Measurements from ENCODE around the gene RCOR2.

The RCOR2 gene

DNA sequence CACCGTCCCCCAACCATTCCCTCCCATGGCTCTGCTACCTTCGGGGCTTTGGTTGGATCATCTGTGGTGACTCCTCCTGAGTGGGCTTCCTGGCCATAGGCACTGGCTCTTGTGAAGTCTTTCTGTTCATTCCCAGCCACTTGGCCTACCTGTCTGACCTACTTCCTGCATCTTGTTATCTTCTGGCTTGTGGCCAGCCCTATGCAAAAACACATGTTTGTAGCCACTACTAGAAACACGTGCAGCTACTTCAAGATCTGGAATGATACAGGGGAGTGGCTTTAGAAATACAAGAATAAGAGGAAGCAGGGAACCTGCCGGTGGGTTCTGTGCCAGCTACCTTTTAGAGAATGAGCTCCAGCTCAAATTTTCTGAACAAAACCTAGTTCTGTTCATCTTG is 20.9 kb downstream of the RCOR2 start:
- H2BK120ac ChIP-seq (ENCODE audit: low read depth, low read length) = no peak overlapping the region
- H3K27me3 ChIP-seq (ENCODE audit: control insufficient read depth in 1 of 2, insufficient read depth in 1 of 2, low read length in 2 of 2) = no peaks in the 10 kb centered on the region

DNA sequence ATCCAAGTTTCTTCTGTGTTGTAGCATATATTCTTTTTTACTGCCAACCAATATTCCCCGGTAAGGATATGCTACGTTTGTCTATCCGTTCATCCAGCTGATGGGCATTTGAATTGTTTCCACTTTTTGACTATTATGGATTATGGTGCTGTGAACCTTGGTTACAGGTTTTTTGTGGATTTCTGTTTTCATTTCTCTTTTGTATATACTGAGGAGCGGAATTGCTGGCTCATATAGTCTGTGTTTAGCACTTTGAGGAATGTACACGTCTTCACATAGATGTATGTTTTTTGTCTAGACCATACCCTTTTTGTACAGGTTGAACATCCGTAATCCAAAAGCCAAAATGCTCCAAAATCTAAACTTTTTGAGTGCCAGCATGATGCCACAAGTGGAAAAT is 23.6 kb downstream of the RCOR2 start:
- Histone ChIP-seq H3K79me1 (replicated peaks; ENCODE audit: low read length, poor library complexity, severe bottlenecking) (peaks cover 51% of the 10 kb centered on the region), H2BK5ac (ENCODE audit: low read depth, low read length, poor library complexity, severe bottlenecking) (no peak overlapping the region), H3K9ac (ENCODE audit: low read length) (no peak overlapping the region), H3K18ac (ENCODE audit: low read depth in 1 of 2, low read length in 2 of 2) (no peak overlapping the region), H3K36me3 (ENCODE audit: control insufficient read depth in 1 of 2, insufficient read depth in 2 of 2, low read depth in 1 of 2, low read length in 2 of 2) (peaks cover 41 to 47% of the 10 kb centered on the region in 2 experiments), H3K9me3 (ENCODE audit: control insufficient read depth, low read length) (no peaks in the 10 kb centered on the region), H3K4ac (ENCODE audit: low read depth in 1 of 2, low read length in 2 of 2) (no peak overlapping the region), H4K8ac (ENCODE audit: low read length) (no peak overlapping the region), H2AK5ac (ENCODE audit: low read length, severe bottlenecking) (no peak overlapping the region), H3K27me3 (ENCODE audit: control insufficient read depth in 1 of 2, insufficient read depth in 1 of 2, low read length in 2 of 2) (no peaks in the 10 kb centered on the region), H3K4me3 (ENCODE audit: insufficient read depth in 1 of 2, low read depth in 1 of 2, low read length in 2 of 2) (no peak overlapping the region), H3K27ac (ENCODE audit: low read length, poor library complexity, severe bottlenecking) (no peak overlapping the region), H3K4me2 (ENCODE audit: low read length, poor library complexity, severe bottlenecking) (no peak overlapping the region), H2BK15ac (ENCODE audit: low read depth, poor library complexity, severe bottlenecking) (no peak overlapping the region), H2BK120ac (ENCODE audit: low read depth, low read length) (no peak overlapping the region), H3K14ac (ENCODE audit: low read length in 2 of 2) (no peak overlapping the region), H2AFZ (ENCODE audit: low read depth, low read length) (no peak overlapping the region), H4K91ac (ENCODE audit: low read length) (no peak overlapping the region), H2BK12ac (ENCODE audit: low read length in 2 of 2) (no peak overlapping the region), H3K23ac (ENCODE audit: low read length in 2 of 2) (no peak overlapping the region), H3K4me1 (ENCODE audit: control insufficient read depth, insufficient read depth, low read depth, low read length) (peaks cover 6% of the 10 kb centered on the region)
- 96% methylated on average over 6 of the region's 6 CpGs for WGBS
- DNase-seq = no peak

More for the DNA sequence above, 20.9 kb downstream of the RCOR2 start:
- H2AFZ ChIP-seq (ENCODE audit: low read depth, low read length) = no peak overlapping the region
- no peak for DNase-seq
- H3K79me1 ChIP-seq (replicated peaks; ENCODE audit: low read length, poor library complexity, severe bottlenecking) = peaks cover 58% of the 10 kb centered on the region
- WGBS = 97% methylated on average over 4 of the region's 4 CpGs
- H3K14ac ChIP-seq (ENCODE audit: low read length in 2 of 2) = no peak overlapping the region
- no peak overlapping the region for H3K23ac ChIP-seq (ENCODE audit: low read length in 2 of 2)
- no peak overlapping the region for H3K9ac ChIP-seq (ENCODE audit: low read length)
- no peak overlapping the region for H3K18ac ChIP-seq (ENCODE audit: low read depth in 1 of 2, low read length in 2 of 2)
- H2BK15ac ChIP-seq (ENCODE audit: low read depth, poor library complexity, severe bottlenecking) = no peak overlapping the region
- H3K4ac ChIP-seq (ENCODE audit: low read depth in 1 of 2, low read length in 2 of 2) = no peak overlapping the region
- H3K4me2 ChIP-seq (ENCODE audit: low read length, poor library complexity, severe bottlenecking) = no peak overlapping the region
- H3K4me3 ChIP-seq (ENCODE audit: insufficient read depth in 1 of 2, low read depth in 1 of 2, low read length in 2 of 2) = no peak overlapping the region
- no peaks in the 10 kb centered on the region for H3K4me1 ChIP-seq (ENCODE audit: control insufficient read depth, insufficient read depth, low read depth, low read length)
- no peak overlapping the region for H2BK12ac ChIP-seq (ENCODE audit: low read length in 2 of 2)
- H3K9me3 ChIP-seq (ENCODE audit: control insufficient read depth, low read length) = no peaks in the 10 kb centered on the region
- H2BK5ac ChIP-seq (ENCODE audit: low read depth, low read length, poor library complexity, severe bottlenecking) = no peak overlapping the region
- H4K91ac ChIP-seq (ENCODE audit: low read length) = no peak overlapping the region
- H2AK5ac ChIP-seq (ENCODE audit: low read length, severe bottlenecking) = no peak overlapping the region
- no peak overlapping the region for H4K8ac ChIP-seq (ENCODE audit: low read length)
- no peak overlapping the region for H3K27ac ChIP-seq (ENCODE audit: low read length, poor library complexity, severe bottlenecking)
- H3K36me3 ChIP-seq (ENCODE audit: control insufficient read depth in 1 of 2, insufficient read depth in 2 of 2, low read depth in 1 of 2, low read length in 2 of 2) = peaks cover 64 to 68% of the 10 kb centered on the region in 2 experiments

DNA sequence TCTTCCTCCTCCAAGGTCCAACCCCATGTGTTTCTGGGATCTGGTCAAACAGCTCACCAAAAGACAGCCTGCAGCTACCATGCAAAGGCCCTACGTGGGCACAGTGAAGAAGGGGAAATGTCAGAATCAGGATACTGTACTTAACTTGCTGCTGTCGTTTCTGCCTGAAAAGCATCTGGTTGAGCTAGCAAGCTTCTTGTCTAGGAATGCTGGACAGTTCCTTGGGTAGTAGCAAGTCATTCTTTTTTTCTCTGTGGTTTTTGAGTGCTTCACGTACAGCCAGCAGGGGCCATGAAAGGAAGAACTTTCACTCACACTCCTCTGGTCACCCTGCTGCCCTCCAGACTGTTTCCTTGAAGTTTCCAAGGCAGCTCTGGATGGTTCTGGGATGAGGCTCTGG is 24.7 kb downstream of the RCOR2 start:
- no peak overlapping the region for H2AK5ac ChIP-seq (ENCODE audit: low read length, severe bottlenecking)
- H3K4me2 ChIP-seq (ENCODE audit: low read length, poor library complexity, severe bottlenecking) = no peak overlapping the region
- no peaks in the 10 kb centered on the region for H3K9me3 ChIP-seq (ENCODE audit: control insufficient read depth, low read length)
- H3K23ac ChIP-seq (ENCODE audit: low read length in 2 of 2) = no peak overlapping the region
- H2BK15ac ChIP-seq (ENCODE audit: low read depth, poor library complexity, severe bottlenecking) = no peak overlapping the region
- DNase-seq = peak; percentile 76
- H3K79me1 ChIP-seq (replicated peaks; ENCODE audit: low read length, poor library complexity, severe bottlenecking) = peaks cover 48% of the 10 kb centered on the region
- H3K36me3 ChIP-seq (ENCODE audit: control insufficient read depth in 1 of 2, insufficient read depth in 2 of 2, low read depth in 1 of 2, low read length in 2 of 2) = peaks cover 30 to 39% of the 10 kb centered on the region in 2 experiments
- H3K27ac ChIP-seq (ENCODE audit: low read length, poor library complexity, severe bottlenecking) = no peak overlapping the region
- H2AFZ ChIP-seq (ENCODE audit: low read depth, low read length) = no peak overlapping the region
- no peak overlapping the region for H2BK120ac ChIP-seq (ENCODE audit: low read depth, low read length)
- no peak overlapping the region for H3K4ac ChIP-seq (ENCODE audit: low read depth in 1 of 2, low read length in 2 of 2)
- no peak overlapping the region for H3K4me3 ChIP-seq (ENCODE audit: insufficient read depth in 1 of 2, low read depth in 1 of 2, low read length in 2 of 2)
- H4K91ac ChIP-seq (ENCODE audit: low read length) = no peak overlapping the region
- peaks cover 12% of the 10 kb centered on the region for H3K4me1 ChIP-seq (ENCODE audit: control insufficient read depth, insufficient read depth, low read depth, low read length)
- no peak overlapping the region for H2BK12ac ChIP-seq (ENCODE audit: low read length in 2 of 2)
- H3K9ac ChIP-seq (ENCODE audit: low read length) = no peak overlapping the region
- no peak overlapping the region for H3K14ac ChIP-seq (ENCODE audit: low read length in 2 of 2)
- no peaks in the 10 kb centered on the region for H3K27me3 ChIP-seq (ENCODE audit: control insufficient read depth in 1 of 2, insufficient read depth in 1 of 2, low read length in 2 of 2)
- 55% methylated on average over 3 of the region's 3 CpGs for WGBS
- no peak overlapping the region for H3K18ac ChIP-seq (ENCODE audit: low read depth in 1 of 2, low read length in 2 of 2)
- no peak overlapping the region for H2BK5ac ChIP-seq (ENCODE audit: low read depth, low read length, poor library complexity, severe bottlenecking)
- no peak overlapping the region for H4K8ac ChIP-seq (ENCODE audit: low read length)

DNA sequence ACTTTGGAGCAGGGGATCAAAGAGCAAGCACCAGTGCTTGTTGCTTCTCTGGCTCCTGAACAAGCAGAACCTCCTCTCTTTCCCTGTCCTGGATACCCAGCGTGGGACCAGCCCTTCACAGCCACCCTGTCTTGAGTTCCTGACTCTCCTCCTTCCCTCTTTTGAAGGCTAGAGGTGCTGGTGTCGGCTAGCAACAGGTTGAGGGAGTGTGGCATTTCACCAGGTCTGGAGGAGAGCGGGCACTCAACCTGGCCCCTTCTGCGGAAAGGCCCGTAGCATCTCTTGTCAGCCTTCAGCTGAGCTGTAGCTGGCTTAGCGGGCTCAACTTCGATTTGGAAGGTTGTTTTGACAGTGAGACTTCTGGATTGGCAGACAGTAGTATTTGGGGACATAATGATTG is 26.6 kb downstream of the RCOR2 start:
- no peak overlapping the region for H3K4me3 ChIP-seq (ENCODE audit: insufficient read depth in 1 of 2, low read depth in 1 of 2, low read length in 2 of 2)
- H3K4me1 ChIP-seq (ENCODE audit: control insufficient read depth, insufficient read depth, low read depth, low read length) = peaks cover 12% of the 10 kb centered on the region
- no peaks in the 10 kb centered on the region for H3K9me3 ChIP-seq (ENCODE audit: control insufficient read depth, low read length)
- H4K8ac ChIP-seq (ENCODE audit: low read length) = no peak overlapping the region
- no peak overlapping the region for H3K23ac ChIP-seq (ENCODE audit: low read length in 2 of 2)
- H3K36me3 ChIP-seq (ENCODE audit: control insufficient read depth in 1 of 2, insufficient read depth in 2 of 2, low read depth in 1 of 2, low read length in 2 of 2) = peaks cover 13 to 32% of the 10 kb centered on the region in 2 experiments
- H3K27me3 ChIP-seq (ENCODE audit: control insufficient read depth in 1 of 2, insufficient read depth in 1 of 2, low read length in 2 of 2) = no peaks in the 10 kb centered on the region
- H4K91ac ChIP-seq (ENCODE audit: low read length) = no peak overlapping the region
- H3K4ac ChIP-seq (ENCODE audit: low read depth in 1 of 2, low read length in 2 of 2) = no peak overlapping the region
- no peak overlapping the region for H2BK5ac ChIP-seq (ENCODE audit: low read depth, low read length, poor library complexity, severe bottlenecking)
- no peak overlapping the region for H3K9ac ChIP-seq (ENCODE audit: low read length)
- H2BK15ac ChIP-seq (ENCODE audit: low read depth, poor library complexity, severe bottlenecking) = no peak overlapping the region
- H3K14ac ChIP-seq (ENCODE audit: low read length in 2 of 2) = no peak overlapping the region
- no peak overlapping the region for H3K18ac ChIP-seq (ENCODE audit: low read depth in 1 of 2, low read length in 2 of 2)
- no peak overlapping the region for H3K27ac ChIP-seq (ENCODE audit: low read length, poor library complexity, severe bottlenecking)
- no peak overlapping the region for H3K4me2 ChIP-seq (ENCODE audit: low read length, poor library complexity, severe bottlenecking)
- no peak overlapping the region for H2BK12ac ChIP-seq (ENCODE audit: low read length in 2 of 2)
- no peak overlapping the region for H2AFZ ChIP-seq (ENCODE audit: low read depth, low read length)
- no peak for DNase-seq
- H2BK120ac ChIP-seq (ENCODE audit: low read depth, low read length) = no peak overlapping the region
- no peak overlapping the region for H2AK5ac ChIP-seq (ENCODE audit: low read length, severe bottlenecking)
- 91% methylated on average over 7 of the region's 7 CpGs for WGBS
- H3K79me1 ChIP-seq (replicated peaks; ENCODE audit: low read length, poor library complexity, severe bottlenecking) = peaks cover 43% of the 10 kb centered on the region

Data from mesenchymal stem cell (in vitro differentiated cells and primary cell).